ENCODE results near the gene PARD6B. TPM values are rescaled to one million over a fixed set of nuclear protein-coding genes. Genes with fewer than 3 reads are reported as not detected.

The PARD6B gene
- total RNA-seq, 4 donors from 2014 or later = 0.72 to 15.3 (median 2.3) TPM

GRCh38 chr20:50715694-50716093 is 15.7 kb upstream of the PARD6B start:
- no peak for TF ChIP-seq CTCF (IDR thresholded peaks at IDR 0.05 in 4 of 5, conservative IDR thresholded peaks at IDR 0.05 in 1 of 5)
- TF ChIP-seq POLR2A (IDR thresholded peaks at IDR 0.05) = no peak
- H3K4me1 ChIP-seq = peaks cover 0 to 19% of the 10 kb centered on the region in 2 donors
- no peaks in the 10 kb centered on the region for H3K9me3 ChIP-seq
- no peak overlapping the region for H3K4me3 ChIP-seq
- H3K36me3 ChIP-seq = no peaks in the 10 kb centered on the region
- in situ Hi-C loops (cut with MboI; ENCODE audit: low sequenced_read_pairs in 4 of 4) = no loop called here
- intact Hi-C loops (cut with DNase I; ENCODE audit: low total_unique reads) = no loop called here
- no peak overlapping the region for H3K27ac ChIP-seq
- ATAC-seq (no peak), DNase-seq (no peak)
- H3K27me3 ChIP-seq = no peaks in the 10 kb centered on the region

- intact Hi-C loops (cut with DNase I; ENCODE audit: low total_unique reads) = no loop called here
These were observed 14.9 kb upstream of the PARD6B start for GRCh38 chr20:50716518-50716917.

GRCh38 chr20:50717312-50717711 is 14.1 kb upstream of the PARD6B start:
- Histone ChIP-seq H3K9me3 (no peaks in the 10 kb centered on the region), H3K27ac (peak overlapping the region in 1 of 4 donors; percentile 71), H3K4me3 (no peak overlapping the region), H3K4me1 (peaks cover 7 to 30% of the 10 kb centered on the region in 2 donors), H3K27me3 (no peaks in the 10 kb centered on the region), H3K36me3 (no peaks in the 10 kb centered on the region)
- ATAC-seq (no peak), DNase-seq (no peak)
- in situ Hi-C loops (cut with MboI; ENCODE audit: low sequenced_read_pairs in 4 of 4) = no loop called here
- no peak for TF ChIP-seq POLR2A (IDR thresholded peaks at IDR 0.05)
- no peak for TF ChIP-seq CTCF (IDR thresholded peaks at IDR 0.05 in 4 of 5, conservative IDR thresholded peaks at IDR 0.05 in 1 of 5)
- intact Hi-C loops (cut with DNase I; ENCODE audit: low total_unique reads) = no loop called here

More at GRCh38 chr20:50716518-50716917, 14.9 kb upstream of the PARD6B start:
- TF ChIP-seq POLR2A (IDR thresholded peaks at IDR 0.05) = no peak
- no peak for TF ChIP-seq CTCF (IDR thresholded peaks at IDR 0.05 in 4 of 5, conservative IDR thresholded peaks at IDR 0.05 in 1 of 5)
- no peaks in the 10 kb centered on the region for H3K9me3 ChIP-seq
- H3K4me3 ChIP-seq = no peak overlapping the region
- H3K27ac ChIP-seq = no peak overlapping the region
- DNase-seq (no peak), ATAC-seq (no peak)
- H3K4me1 ChIP-seq = peaks cover 5 to 25% of the 10 kb centered on the region in 2 donors
- no peaks in the 10 kb centered on the region for H3K36me3 ChIP-seq
- in situ Hi-C loops (cut with MboI; ENCODE audit: low sequenced_read_pairs in 4 of 4) = no loop called here
- H3K27me3 ChIP-seq = no peaks in the 10 kb centered on the region

- peak in 1 of 2 donors; percentile 21 for ATAC-seq
These were observed 13.2 kb upstream of the PARD6B start for GRCh38 chr20:50717974-50718761.

More at GRCh38 chr20:50717974-50718761, 13.2 kb upstream of the PARD6B start:
- H3K4me3 ChIP-seq = no peak overlapping the region
- no peak for DNase-seq
- in situ Hi-C loops (cut with MboI; ENCODE audit: low sequenced_read_pairs in 4 of 4) (no loop called here), intact Hi-C loops (cut with DNase I; ENCODE audit: low total_unique reads) (no loop called here)
- TF ChIP-seq CTCF (IDR thresholded peaks at IDR 0.05 in 4 of 5, conservative IDR thresholded peaks at IDR 0.05 in 1 of 5) = no peak
- no peak for TF ChIP-seq POLR2A (IDR thresholded peaks at IDR 0.05)
- peaks cover 7 to 36% of the 10 kb centered on the region in 2 donors for H3K4me1 ChIP-seq
- no peaks in the 10 kb centered on the region for H3K36me3 ChIP-seq
- H3K27ac ChIP-seq = peak overlapping the region; percentile 32 to 71 (median 66)
- H3K27me3 ChIP-seq = no peaks in the 10 kb centered on the region
- no peaks in the 10 kb centered on the region for H3K9me3 ChIP-seq

Measured in gastrocnemius medialis (tissue), 4 donors.